GM23248 (cell line): Measurements from ENCODE around the gene NPM1. TPM values are rescaled to one million over a fixed set of nuclear protein-coding genes. Genes with fewer than 3 reads are reported as not detected.
A peak's percentile ranks its signal among the peaks of the same experiment; 100 is the strongest.

ENCODE experiments used
- DNase-seq: peaks from one replicate; pipeline ENCODE4 v3.0.0-alpha.2; 2015
- H2AFZ ChIP-seq: fragments of 200-600 bp; sonication (generic); 2 replicates; pipeline ENCODE4 v1.6.1; 2016; ENCODE audit warnings: antibody characterized with exemption
- H3F3A ChIP-seq: fragments of 200-600 bp; sonication (generic); 2 replicates; pipeline ENCODE4 v1.6.1; 2016; ENCODE audit warnings: mild to moderate bottlenecking, antibody characterized with exemption, mixed run types; ENCODE audit not compliant: insufficient read depth
- H3K27ac ChIP-seq: fragments of 200-600 bp; sonication (generic); 2 replicates; pipeline ENCODE4 v1.5.1; 2016; ENCODE audit warnings: mild to moderate bottlenecking
- H3K27me3 ChIP-seq: fragments of 200-600 bp; sonication (generic); replicated peaks from 2 replicates; pipeline ENCODE4 v1.6.1; 2016; ENCODE audit warnings: mild to moderate bottlenecking; ENCODE audit not compliant: insufficient read depth
- H3K36me3 ChIP-seq: fragments of 200-600 bp; sonication (generic); 2 replicates; pipeline ENCODE4 v1.6.1; 2016; ENCODE audit warnings: low read depth, mild to moderate bottlenecking
- H3K4me1 ChIP-seq: fragments of 200-600 bp; sonication (generic); 2 replicates; pipeline ENCODE4 v1.6.1; 2016; ENCODE audit warnings: mild to moderate bottlenecking; ENCODE audit not compliant: insufficient read depth
- H3K4me2 ChIP-seq: fragments of 200-600 bp; sonication (generic); one replicate; pipeline ENCODE4 v1.6.1; 2016; ENCODE audit warnings: mild to moderate bottlenecking; ENCODE audit not compliant: unreplicated experiment
- H3K4me3 ChIP-seq: fragments of 200-600 bp; sonication (generic); 2 replicates; pipeline ENCODE4 v1.5.1; 2016; ENCODE audit warnings: mild to moderate bottlenecking
- H3K79me2 ChIP-seq: fragments of 200-600 bp; sonication (generic); 2 replicates; pipeline ENCODE4 v1.6.1; 2016; ENCODE audit warnings: mild to moderate bottlenecking; ENCODE audit not compliant: insufficient read depth
- H3K9ac ChIP-seq: fragments of 200-600 bp; sonication (generic); 2 replicates; pipeline ENCODE4 v1.6.1; 2016; ENCODE audit warnings: mild to moderate bottlenecking
- H3K9me2 ChIP-seq: fragments of 200-600 bp; sonication (generic); 2 replicates; pipeline ENCODE4 v1.6.1; 2016; ENCODE audit warnings: mixed run types, mild to moderate bottlenecking, moderate library complexity; ENCODE audit not compliant: insufficient read depth
- H3K9me3 ChIP-seq: fragments of 200-600 bp; sonication (generic); one replicate; pipeline ENCODE4 v1.6.1; 2017; ENCODE audit warnings: low read depth
- H4K20me1 ChIP-seq: fragments of 200-600 bp; sonication (generic); 2 replicates; pipeline ENCODE4 v1.6.0; 2016; ENCODE audit not compliant: insufficient read depth
- EZH2 ChIP-seq: fragments of 200-600 bp; sonication (generic); IDR thresholded peaks from 2 replicates; pipeline ENCODE4 v1.6.1; 2018; ENCODE audit warnings: antibody characterized with exemption, mild to moderate bottlenecking; ENCODE audit not compliant: insufficient read depth, poor library complexity, severe bottlenecking
- EZH2phosphoT487 ChIP-seq: fragments of 200-600 bp; sonication (generic); IDR thresholded peaks from 2 replicates; pipeline ENCODE4 v1.6.1; 2018; ENCODE audit warnings: antibody characterized with exemption, moderate library complexity, mild to moderate bottlenecking, low read depth; ENCODE audit not compliant: insufficient read depth
- WGBS, 2 experiments: methylation state at CpG; one replicate each; pipeline ENCODE4 v1.1.6; 2015 to 2017; ENCODE audit warnings: low lambda C conversion rate in 2 of 2, low coverage in 1 of 2; ENCODE audit errors: missing lambda C conversion rate in 2 of 2; 5-methylcytosine and 5-hydroxymethylcytosine counted together
- in situ Hi-C: fragments of 300-500 bp; cut with MboI; formaldehyde crosslinking; loops from 2 replicates; pipeline ENCODE4 v1.15.0; 2020
- polyA plus RNA-seq: library from polyadenylated mRNA; unstranded; fragments of >200 nt; fragmentation: Nextera tagmentation; extraction: Ambion mirVana; gene quantifications from 2 replicates; pipeline ENCODE4 v1.2.1, GENCODE V29; 2016
- total RNA-seq: library from RNA; depleted of rRNA; stranded (reverse); fragments of >200 nt; shearing (Covaris generic); gene quantifications from 2 replicates; pipeline ENCODE4 v1.2.3, GENCODE V29; 2014

Gene NPM1
- total and polyA plus RNA-seq, 2 experiments from 2014 or later: 584 to 757 TPM

DNA sequence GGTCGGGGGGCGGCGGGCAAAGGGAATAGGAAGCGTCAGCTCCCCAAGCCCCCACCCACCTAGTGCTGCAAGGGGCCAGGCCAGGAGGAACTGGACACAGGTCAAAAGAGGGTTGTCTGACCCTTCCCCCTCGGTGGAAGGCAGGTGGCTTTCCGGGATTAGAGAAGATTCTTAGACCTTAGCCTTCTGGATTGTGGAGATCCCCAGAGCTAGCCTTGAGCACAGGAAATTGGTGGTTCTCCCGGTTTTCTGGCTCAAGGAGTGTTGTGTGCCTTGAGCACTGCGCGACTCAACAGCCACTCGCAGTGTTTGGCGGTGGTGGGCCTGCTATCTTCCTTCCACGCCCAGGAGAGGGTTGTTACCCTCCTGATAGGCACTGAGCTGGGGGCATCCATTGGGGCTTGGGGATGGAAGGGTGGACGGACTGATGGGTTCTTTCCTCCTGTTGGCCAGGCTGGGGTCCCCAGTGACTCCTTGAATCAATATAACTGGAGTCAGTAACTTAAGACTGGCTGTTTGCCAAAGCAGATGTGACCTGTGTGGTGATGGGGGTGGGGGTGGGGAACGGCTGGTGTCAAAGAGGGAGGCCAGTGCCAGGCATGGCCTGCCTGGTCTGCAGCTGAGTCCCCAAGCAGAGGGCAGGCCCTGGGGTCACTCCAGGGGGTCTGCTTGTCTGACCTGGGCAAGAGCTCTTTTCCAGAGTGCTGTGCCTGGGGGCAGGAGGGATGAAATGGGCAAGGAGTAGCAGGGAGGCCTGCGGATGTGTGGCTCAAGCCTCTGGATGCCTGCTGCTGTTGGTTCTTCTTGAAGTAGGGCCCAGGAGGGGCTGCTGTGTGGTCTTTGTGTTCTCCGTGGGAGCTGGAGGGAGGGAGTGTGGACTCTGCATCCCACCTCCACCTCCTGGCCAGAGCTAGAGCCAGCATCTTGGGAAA, 33.9 kb downstream of the NPM1 start:
- peak overlapping the region; percentile 36 for H3K4me2 ChIP-seq
- no peaks in the 10 kb centered on the region for H3K9me2 ChIP-seq
- in situ Hi-C loops: loop anchor here (25.0 kb wide), 2 partner anchors 416 to 616 kb away; no protein-coding TSS in a partner anchor
- H3K9me3 ChIP-seq: no peaks in the 10 kb centered on the region
- H3K4me3 ChIP-seq: no peak overlapping the region
- no peak overlapping the region for H3K9ac ChIP-seq
- no peak overlapping the region for H3K27ac ChIP-seq
- H3K27me3 ChIP-seq: no peaks in the 10 kb centered on the region
- H3K36me3 ChIP-seq: no peaks in the 10 kb centered on the region
- no peaks in the 10 kb centered on the region for H3K79me2 ChIP-seq
- H3F3A ChIP-seq: peaks cover 20% of the 10 kb centered on the region
- TF ChIP-seq EZH2phosphoT487 (no peak), EZH2 (no peak)
- H2AFZ ChIP-seq: no peak overlapping the region
- no peak for DNase-seq
- WGBS, 2 experiments: 83 to 92% methylated on average over 12 to 16 of the region's 16 CpGs
- H4K20me1 ChIP-seq: no peaks in the 10 kb centered on the region; the same call in 1 of the 2 replicates
- H3K4me1 ChIP-seq: 0 out of 2 replicates have a peak, but pooled peaks cover 6% of the 10 kb centered on the region

GRCh38 chr5:171422495-171422894, 34.8 kb downstream of the NPM1 start:
- H4K20me1 ChIP-seq: no peaks in the 10 kb centered on the region; the same call in 1 of the 2 replicates
- H3K27me3 ChIP-seq: no peaks in the 10 kb centered on the region
- no peak overlapping the region for H3K4me2 ChIP-seq
- no peaks in the 10 kb centered on the region for H3K79me2 ChIP-seq
- no peaks in the 10 kb centered on the region for H3K36me3 ChIP-seq
- no peak for TF ChIP-seq EZH2
- no peak for TF ChIP-seq EZH2phosphoT487
- H3K4me3 ChIP-seq: no peak overlapping the region
- no peak overlapping the region for H3K27ac ChIP-seq
- no peaks in the 10 kb centered on the region for H3K9me2 ChIP-seq
- 96 to 100% methylated on average over 2 of the region's 2 CpGs for WGBS, 2 experiments
- H3K4me1 ChIP-seq: 0 out of 2 replicates have a peak, but pooled peaks cover 6% of the 10 kb centered on the region
- peaks cover 11% of the 10 kb centered on the region for H3F3A ChIP-seq
- no peak for DNase-seq
- H3K9ac ChIP-seq: no peak overlapping the region
- no peak overlapping the region for H2AFZ ChIP-seq
- no peaks in the 10 kb centered on the region for H3K9me3 ChIP-seq
- in situ Hi-C loops: loop anchor here (25.0 kb wide), 2 partner anchors 415 to 615 kb away; no protein-coding TSS in a partner anchor

GRCh38 chr5:171422902-171423663, 35.4 kb downstream of the NPM1 start:
- H3K79me2 ChIP-seq: no peaks in the 10 kb centered on the region
- no peaks in the 10 kb centered on the region for H3K9me2 ChIP-seq
- no peak overlapping the region for H2AFZ ChIP-seq
- DNase-seq: no peak
- TF ChIP-seq EZH2 (no peak), EZH2phosphoT487 (no peak)
- H3K9ac ChIP-seq: no peak overlapping the region
- H4K20me1 ChIP-seq: no peaks in the 10 kb centered on the region; the same call in 1 of the 2 replicates
- no peak overlapping the region for H3K4me3 ChIP-seq
- no peaks in the 10 kb centered on the region for H3K36me3 ChIP-seq
- no peaks in the 10 kb centered on the region for H3K27me3 ChIP-seq
- WGBS, 2 experiments: 96 to 97% methylated on average over 25 to 26 of the region's 26 CpGs
- in situ Hi-C loops: loop anchor here (25.0 kb wide), 2 partner anchors 414 to 614 kb away; no protein-coding TSS in a partner anchor
- H3K4me1 ChIP-seq: 0 out of 2 replicates have a peak, but pooled peaks cover 6% of the 10 kb centered on the region
- H3K9me3 ChIP-seq: no peaks in the 10 kb centered on the region
- H3F3A ChIP-seq: peaks cover 5% of the 10 kb centered on the region
- no peak overlapping the region for H3K4me2 ChIP-seq
- no peak overlapping the region for H3K27ac ChIP-seq

GRCh38 chr5:171424726-171425125, 37.1 kb downstream of the NPM1 start:
- Histone ChIP-seq H3F3A (no peaks in the 10 kb centered on the region), H3K9me2 (no peaks in the 10 kb centered on the region), H3K4me2 (no peak overlapping the region), H3K9ac (no peak overlapping the region), H3K9me3 (no peaks in the 10 kb centered on the region), H3K27me3 (no peaks in the 10 kb centered on the region), H3K27ac (no peak overlapping the region), H4K20me1 (no peaks in the 10 kb centered on the region), H2AFZ (no peak overlapping the region), H3K36me3 (no peaks in the 10 kb centered on the region), H3K4me3 (no peak overlapping the region), H3K4me1 (no peaks in the 10 kb centered on the region), H3K79me2 (no peaks in the 10 kb centered on the region)
- no peak for DNase-seq
- in situ Hi-C loops: loop anchor here (25.0 kb wide), 2 partner anchors 413 to 613 kb away; no protein-coding TSS in a partner anchor
- 78 to 100% methylated on average over 2 to 5 of the region's 5 CpGs for WGBS, 2 experiments
- TF ChIP-seq EZH2 (no peak), EZH2phosphoT487 (no peak)
